GM23338 (cell line): Measurements from ENCODE around the gene CRHR1. TPM values are rescaled to one million over a fixed set of nuclear protein-coding genes. Genes with fewer than 3 reads are reported as not detected.

ENCODE experiments used
- ATAC-seq: fragments of 200-7000 bp; cut with Tn5 transposase; 3 replicates; pipeline ENCODE4 v1.9.1; 2020
- DNase-seq: peaks from one replicate; pipeline ENCODE4 v3.0.0-alpha.2; 2015; ENCODE audit warnings: low spot score
- H2AFZ ChIP-seq: fragments of 200-600 bp; sonication (generic); 2 replicates; pipeline ENCODE4 v1.8.0; 2016; ENCODE audit warnings: antibody characterized with exemption, mild to moderate bottlenecking, moderate library complexity
- H3F3A ChIP-seq: fragments of 200-600 bp; sonication (generic); replicated peaks from 2 replicates; pipeline ENCODE4 v1.8.0; 2017; ENCODE audit warnings: antibody characterized with exemption, mixed run types, low read depth
- H3K27ac ChIP-seq: fragments of 200-600 bp; sonication (generic); 2 replicates; pipeline ENCODE4 v1.6.1; 2016; ENCODE audit warnings: low read depth
- H3K27me3 ChIP-seq: fragments of 200-600 bp; sonication (generic); 2 replicates; pipeline ENCODE4 v1.8.0; 2016; ENCODE audit warnings: mild to moderate bottlenecking, mixed run types, moderate library complexity; ENCODE audit not compliant: insufficient read depth
- H3K36me3 ChIP-seq: fragments of 200-600 bp; sonication (generic); 2 replicates; pipeline ENCODE4 v1.8.0; 2016; ENCODE audit warnings: mild to moderate bottlenecking; ENCODE audit not compliant: insufficient read depth
- H3K4me1 ChIP-seq: fragments of 200-600 bp; sonication (generic); 2 replicates; pipeline ENCODE4 v1.8.0; 2016; ENCODE audit warnings: mild to moderate bottlenecking, moderate library complexity; ENCODE audit not compliant: insufficient read depth
- H3K4me2 ChIP-seq: fragments of 200-600 bp; sonication (generic); 2 replicates; pipeline ENCODE4 v1.7.1; 2017; ENCODE audit warnings: mixed run types
- H3K4me3 ChIP-seq: fragments of 200-600 bp; sonication (generic); 2 replicates; pipeline ENCODE4 v1.6.1; 2016; ENCODE audit warnings: mixed run types
- H3K79me2 ChIP-seq: fragments of 200-600 bp; sonication (generic); replicated peaks from 2 replicates; pipeline ENCODE4 v1.8.0; 2017; ENCODE audit warnings: mild to moderate bottlenecking; ENCODE audit not compliant: insufficient read depth
- H3K9me2 ChIP-seq: fragments of 200-600 bp; sonication (generic); 2 replicates; pipeline ENCODE4 v1.8.0; 2017; ENCODE audit not compliant: insufficient read depth
- H4K20me1 ChIP-seq: fragments of 200-600 bp; sonication (generic); replicated peaks from 2 replicates; pipeline ENCODE4 v1.8.0; 2017; ENCODE audit warnings: mild to moderate bottlenecking; ENCODE audit not compliant: insufficient read depth
- H3K27ac Mint-ChIP-seq: 2 replicates; pipeline ENCODE4 v1.8.0; 2020; ENCODE audit warnings: inconsistent platforms, mild to moderate bottlenecking, moderate library complexity, mixed read lengths
- H3K27me3 Mint-ChIP-seq: 3 replicates; pipeline ENCODE4 v1.8.0; 2022; ENCODE audit warnings: low read depth, mild to moderate bottlenecking, moderate library complexity, mixed read lengths, inconsistent platforms; ENCODE audit not compliant: insufficient read depth, poor library complexity
- H3K36me3 Mint-ChIP-seq: 3 replicates; pipeline ENCODE4 v1.8.0; 2021; ENCODE audit warnings: low read depth, mild to moderate bottlenecking, inconsistent platforms, moderate library complexity, mixed read lengths
- H3K4me1 Mint-ChIP-seq: 3 replicates; pipeline ENCODE4 v1.8.0; 2020; ENCODE audit warnings: mild to moderate bottlenecking, inconsistent platforms, mixed read lengths
- H3K4me3 Mint-ChIP-seq: 3 replicates; pipeline ENCODE4 v1.8.0; 2021; ENCODE audit warnings: moderate library complexity, mild to moderate bottlenecking, inconsistent platforms, mixed read lengths
- H3K9me3 Mint-ChIP-seq: 3 replicates; pipeline ENCODE4 v1.8.0; 2020; ENCODE audit warnings: moderate library complexity, mild to moderate bottlenecking, inconsistent platforms, mixed read lengths
- polyA plus RNA-seq: library from polyadenylated mRNA; unstranded; fragments of >200 nt; fragmentation: Nextera tagmentation; extraction: Ambion mirVana; gene quantifications from 2 replicates; pipeline ENCODE4 v1.2.1, GENCODE V29; 2016
- total RNA-seq: library from RNA; depleted of rRNA; stranded (reverse); fragments of >200 nt; shearing (Covaris generic); gene quantifications from 2 replicates; pipeline ENCODE4 v1.2.3, GENCODE V29; 2014
- TF ChIP-seq, protein P1 (sequence below), 2 experiments: fragments of 200-600 bp in 1 of 2; sonication (generic) in 1 of 2; conservative IDR thresholded peaks; 2 replicates each; pipeline versions ENCODE4 v1.5.1 to v1.6.1; 2016 to 2017; ENCODE audit warnings: antibody characterized with exemption in 2 of 2, low read depth in 2 of 2, mild to moderate bottlenecking in 2 of 2, moderate library complexity in 1 of 2
- TF ChIP-seq, protein P2 (sequence below): IDR thresholded peaks from one replicate; pipeline ENCODE4 v1.6.1; 2018; ENCODE audit warnings: antibody characterized with exemption; ENCODE audit not compliant: unreplicated experiment
- TF ChIP-seq, protein P3 (sequence below): fragments of 250-450 bp; sonication (Bioruptor Pico); IDR thresholded peaks from 2 replicates; pipeline ENCODE4 v1.5.0; 2020; ENCODE audit warnings: mild to moderate bottlenecking, moderate library complexity

Gene CRHR1
- total and polyA plus RNA-seq, 2 experiments from 2014 or later: 0.19 to 0.76 TPM

DNA sequence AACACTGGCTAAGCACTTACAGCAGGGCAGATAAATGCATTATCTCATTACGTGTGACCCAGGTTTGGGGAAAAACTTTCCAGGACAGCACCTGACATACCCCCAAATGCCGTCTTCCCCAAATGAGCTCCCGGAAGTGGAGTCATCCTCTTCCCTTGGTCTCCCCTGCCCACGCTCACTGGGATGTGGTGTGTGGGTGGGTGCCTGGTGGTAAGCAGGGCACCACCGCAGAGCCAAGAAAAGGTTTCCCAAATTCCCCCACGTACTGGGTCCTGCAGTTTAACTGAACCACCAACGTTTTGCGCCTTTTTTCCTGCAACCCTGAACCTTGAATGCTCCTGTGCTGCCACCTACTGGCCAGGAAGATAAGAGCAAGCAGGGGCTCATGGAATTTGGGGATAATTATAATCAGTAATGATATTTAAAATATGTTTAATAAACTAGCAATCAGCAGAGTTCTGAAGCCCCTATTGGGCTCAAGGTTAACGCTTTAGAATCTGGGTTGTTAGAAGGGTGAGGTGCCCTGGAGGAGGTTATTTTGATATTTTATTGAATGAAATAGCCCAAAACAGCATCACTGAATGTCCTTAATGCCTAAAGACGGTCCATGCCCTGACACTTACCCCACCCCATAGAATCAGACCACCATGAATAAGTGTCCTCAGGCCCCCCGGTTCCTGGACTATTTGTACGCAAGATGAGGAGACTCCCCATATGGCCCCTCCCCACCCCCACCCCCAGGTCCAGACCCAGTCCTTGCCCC lies 68.6 kb downstream of the CRHR1 start:
- no peaks in the 10 kb centered on the region for H3K4me1 Mint-ChIP-seq
- peak; percentile 65 for ATAC-seq
- Histone ChIP-seq H3K36me3 (no peaks in the 10 kb centered on the region), H3K4me2 (no peak overlapping the region), H3K79me2 (no peaks in the 10 kb centered on the region), H3K9me2 (no peaks in the 10 kb centered on the region), H3K4me3 (no peak overlapping the region), H3K27ac (no peak overlapping the region), H3K27me3 (no peaks in the 10 kb centered on the region), H3F3A (no peaks in the 10 kb centered on the region), H2AFZ (no peak overlapping the region), H3K4me1 (no peaks in the 10 kb centered on the region), H4K20me1 (no peaks in the 10 kb centered on the region)
- TF ChIP-seq, protein P1, sequence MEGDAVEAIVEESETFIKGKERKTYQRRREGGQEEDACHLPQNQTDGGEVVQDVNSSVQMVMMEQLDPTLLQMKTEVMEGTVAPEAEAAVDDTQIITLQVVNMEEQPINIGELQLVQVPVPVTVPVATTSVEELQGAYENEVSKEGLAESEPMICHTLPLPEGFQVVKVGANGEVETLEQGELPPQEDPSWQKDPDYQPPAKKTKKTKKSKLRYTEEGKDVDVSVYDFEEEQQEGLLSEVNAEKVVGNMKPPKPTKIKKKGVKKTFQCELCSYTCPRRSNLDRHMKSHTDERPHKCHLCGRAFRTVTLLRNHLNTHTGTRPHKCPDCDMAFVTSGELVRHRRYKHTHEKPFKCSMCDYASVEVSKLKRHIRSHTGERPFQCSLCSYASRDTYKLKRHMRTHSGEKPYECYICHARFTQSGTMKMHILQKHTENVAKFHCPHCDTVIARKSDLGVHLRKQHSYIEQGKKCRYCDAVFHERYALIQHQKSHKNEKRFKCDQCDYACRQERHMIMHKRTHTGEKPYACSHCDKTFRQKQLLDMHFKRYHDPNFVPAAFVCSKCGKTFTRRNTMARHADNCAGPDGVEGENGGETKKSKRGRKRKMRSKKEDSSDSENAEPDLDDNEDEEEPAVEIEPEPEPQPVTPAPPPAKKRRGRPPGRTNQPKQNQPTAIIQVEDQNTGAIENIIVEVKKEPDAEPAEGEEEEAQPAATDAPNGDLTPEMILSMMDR (conservative IDR thresholded peaks at IDR 0.05; ENCODE audit: low read depth in 2 of 2): peak; percentile 97 to 98
- TF ChIP-seq, protein P2, sequence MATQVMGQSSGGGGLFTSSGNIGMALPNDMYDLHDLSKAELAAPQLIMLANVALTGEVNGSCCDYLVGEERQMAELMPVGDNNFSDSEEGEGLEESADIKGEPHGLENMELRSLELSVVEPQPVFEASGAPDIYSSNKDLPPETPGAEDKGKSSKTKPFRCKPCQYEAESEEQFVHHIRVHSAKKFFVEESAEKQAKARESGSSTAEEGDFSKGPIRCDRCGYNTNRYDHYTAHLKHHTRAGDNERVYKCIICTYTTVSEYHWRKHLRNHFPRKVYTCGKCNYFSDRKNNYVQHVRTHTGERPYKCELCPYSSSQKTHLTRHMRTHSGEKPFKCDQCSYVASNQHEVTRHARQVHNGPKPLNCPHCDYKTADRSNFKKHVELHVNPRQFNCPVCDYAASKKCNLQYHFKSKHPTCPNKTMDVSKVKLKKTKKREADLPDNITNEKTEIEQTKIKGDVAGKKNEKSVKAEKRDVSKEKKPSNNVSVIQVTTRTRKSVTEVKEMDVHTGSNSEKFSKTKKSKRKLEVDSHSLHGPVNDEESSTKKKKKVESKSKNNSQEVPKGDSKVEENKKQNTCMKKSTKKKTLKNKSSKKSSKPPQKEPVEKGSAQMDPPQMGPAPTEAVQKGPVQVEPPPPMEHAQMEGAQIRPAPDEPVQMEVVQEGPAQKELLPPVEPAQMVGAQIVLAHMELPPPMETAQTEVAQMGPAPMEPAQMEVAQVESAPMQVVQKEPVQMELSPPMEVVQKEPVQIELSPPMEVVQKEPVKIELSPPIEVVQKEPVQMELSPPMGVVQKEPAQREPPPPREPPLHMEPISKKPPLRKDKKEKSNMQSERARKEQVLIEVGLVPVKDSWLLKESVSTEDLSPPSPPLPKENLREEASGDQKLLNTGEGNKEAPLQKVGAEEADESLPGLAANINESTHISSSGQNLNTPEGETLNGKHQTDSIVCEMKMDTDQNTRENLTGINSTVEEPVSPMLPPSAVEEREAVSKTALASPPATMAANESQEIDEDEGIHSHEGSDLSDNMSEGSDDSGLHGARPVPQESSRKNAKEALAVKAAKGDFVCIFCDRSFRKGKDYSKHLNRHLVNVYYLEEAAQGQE: no peak
- TF ChIP-seq, protein P3, sequence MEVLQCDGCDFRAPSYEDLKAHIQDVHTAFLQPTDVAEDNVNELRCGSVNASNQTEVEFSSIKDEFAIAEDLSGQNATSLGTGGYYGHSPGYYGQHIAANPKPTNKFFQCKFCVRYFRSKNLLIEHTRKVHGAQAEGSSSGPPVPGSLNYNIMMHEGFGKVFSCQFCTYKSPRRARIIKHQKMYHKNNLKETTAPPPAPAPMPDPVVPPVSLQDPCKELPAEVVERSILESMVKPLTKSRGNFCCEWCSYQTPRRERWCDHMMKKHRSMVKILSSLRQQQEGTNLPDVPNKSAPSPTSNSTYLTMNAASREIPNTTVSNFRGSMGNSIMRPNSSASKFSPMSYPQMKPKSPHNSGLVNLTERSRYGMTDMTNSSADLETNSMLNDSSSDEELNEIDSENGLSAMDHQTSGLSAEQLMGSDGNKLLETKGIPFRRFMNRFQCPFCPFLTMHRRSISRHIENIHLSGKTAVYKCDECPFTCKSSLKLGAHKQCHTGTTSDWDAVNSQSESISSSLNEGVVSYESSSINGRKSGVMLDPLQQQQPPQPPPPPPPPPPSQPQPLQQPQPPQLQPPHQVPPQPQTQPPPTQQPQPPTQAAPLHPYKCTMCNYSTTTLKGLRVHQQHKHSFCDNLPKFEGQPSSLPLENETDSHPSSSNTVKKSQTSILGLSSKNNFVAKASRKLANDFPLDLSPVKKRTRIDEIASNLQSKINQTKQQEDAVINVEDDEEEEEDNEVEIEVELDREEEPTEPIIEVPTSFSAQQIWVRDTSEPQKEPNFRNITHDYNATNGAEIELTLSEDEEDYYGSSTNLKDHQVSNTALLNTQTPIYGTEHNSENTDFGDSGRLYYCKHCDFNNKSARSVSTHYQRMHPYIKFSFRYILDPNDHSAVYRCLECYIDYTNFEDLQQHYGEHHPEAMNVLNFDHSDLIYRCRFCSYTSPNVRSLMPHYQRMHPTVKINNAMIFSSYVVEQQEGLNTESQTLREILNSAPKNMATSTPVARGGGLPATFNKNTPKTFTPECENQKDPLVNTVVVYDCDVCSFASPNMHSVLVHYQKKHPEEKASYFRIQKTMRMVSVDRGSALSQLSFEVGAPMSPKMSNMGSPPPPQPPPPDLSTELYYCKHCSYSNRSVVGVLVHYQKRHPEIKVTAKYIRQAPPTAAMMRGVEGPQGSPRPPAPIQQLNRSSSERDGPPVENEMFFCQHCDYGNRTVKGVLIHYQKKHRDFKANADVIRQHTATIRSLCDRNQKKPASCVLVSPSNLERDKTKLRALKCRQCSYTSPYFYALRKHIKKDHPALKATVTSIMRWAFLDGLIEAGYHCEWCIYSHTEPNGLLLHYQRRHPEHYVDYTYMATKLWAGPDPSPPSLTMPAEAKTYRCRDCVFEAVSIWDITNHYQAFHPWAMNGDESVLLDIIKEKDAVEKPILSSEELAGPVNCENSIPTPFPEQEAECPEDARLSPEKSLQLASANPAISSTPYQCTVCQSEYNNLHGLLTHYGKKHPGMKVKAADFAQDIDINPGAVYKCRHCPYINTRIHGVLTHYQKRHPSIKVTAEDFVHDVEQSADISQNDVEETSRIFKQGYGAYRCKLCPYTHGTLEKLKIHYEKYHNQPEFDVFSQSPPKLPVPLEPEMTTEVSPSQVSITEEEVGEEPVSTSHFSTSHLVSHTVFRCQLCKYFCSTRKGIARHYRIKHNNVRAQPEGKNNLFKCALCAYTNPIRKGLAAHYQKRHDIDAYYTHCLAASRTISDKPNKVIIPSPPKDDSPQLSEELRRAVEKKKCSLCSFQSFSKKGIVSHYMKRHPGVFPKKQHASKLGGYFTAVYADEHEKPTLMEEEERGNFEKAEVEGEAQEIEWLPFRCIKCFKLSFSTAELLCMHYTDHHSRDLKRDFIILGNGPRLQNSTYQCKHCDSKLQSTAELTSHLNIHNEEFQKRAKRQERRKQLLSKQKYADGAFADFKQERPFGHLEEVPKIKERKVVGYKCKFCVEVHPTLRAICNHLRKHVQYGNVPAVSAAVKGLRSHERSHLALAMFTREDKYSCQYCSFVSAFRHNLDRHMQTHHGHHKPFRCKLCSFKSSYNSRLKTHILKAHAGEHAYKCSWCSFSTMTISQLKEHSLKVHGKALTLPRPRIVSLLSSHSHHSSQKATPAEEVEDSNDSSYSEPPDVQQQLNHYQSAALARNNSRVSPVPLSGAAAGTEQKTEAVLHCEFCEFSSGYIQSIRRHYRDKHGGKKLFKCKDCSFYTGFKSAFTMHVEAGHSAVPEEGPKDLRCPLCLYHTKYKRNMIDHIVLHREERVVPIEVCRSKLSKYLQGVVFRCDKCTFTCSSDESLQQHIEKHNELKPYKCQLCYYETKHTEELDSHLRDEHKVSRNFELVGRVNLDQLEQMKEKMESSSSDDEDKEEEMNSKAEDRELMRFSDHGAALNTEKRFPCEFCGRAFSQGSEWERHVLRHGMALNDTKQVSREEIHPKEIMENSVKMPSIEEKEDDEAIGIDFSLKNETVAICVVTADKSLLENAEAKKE (CRISPR knock-in tag): no peak
- peaks cover 9% of the 10 kb centered on the region for H3K27me3 Mint-ChIP-seq
- DNase-seq: peak; percentile 86
- H3K4me3 Mint-ChIP-seq: no peak overlapping the region
- no peak overlapping the region for H3K27ac Mint-ChIP-seq
- no peaks in the 10 kb centered on the region for H3K36me3 Mint-ChIP-seq
- H3K9me3 Mint-ChIP-seq: 0 out of 3 replicates have a peak, but pooled peaks cover 5% of the 10 kb centered on the region
